Measurements from ENCODE around the gene SLC25A15.
"Not testable (repeated sequence)": the region's sequence is repeated elsewhere in the genome, so short reads cannot be mapped to it uniquely, and the experiment has no call there.

SLC25A15 gene

DNA sequence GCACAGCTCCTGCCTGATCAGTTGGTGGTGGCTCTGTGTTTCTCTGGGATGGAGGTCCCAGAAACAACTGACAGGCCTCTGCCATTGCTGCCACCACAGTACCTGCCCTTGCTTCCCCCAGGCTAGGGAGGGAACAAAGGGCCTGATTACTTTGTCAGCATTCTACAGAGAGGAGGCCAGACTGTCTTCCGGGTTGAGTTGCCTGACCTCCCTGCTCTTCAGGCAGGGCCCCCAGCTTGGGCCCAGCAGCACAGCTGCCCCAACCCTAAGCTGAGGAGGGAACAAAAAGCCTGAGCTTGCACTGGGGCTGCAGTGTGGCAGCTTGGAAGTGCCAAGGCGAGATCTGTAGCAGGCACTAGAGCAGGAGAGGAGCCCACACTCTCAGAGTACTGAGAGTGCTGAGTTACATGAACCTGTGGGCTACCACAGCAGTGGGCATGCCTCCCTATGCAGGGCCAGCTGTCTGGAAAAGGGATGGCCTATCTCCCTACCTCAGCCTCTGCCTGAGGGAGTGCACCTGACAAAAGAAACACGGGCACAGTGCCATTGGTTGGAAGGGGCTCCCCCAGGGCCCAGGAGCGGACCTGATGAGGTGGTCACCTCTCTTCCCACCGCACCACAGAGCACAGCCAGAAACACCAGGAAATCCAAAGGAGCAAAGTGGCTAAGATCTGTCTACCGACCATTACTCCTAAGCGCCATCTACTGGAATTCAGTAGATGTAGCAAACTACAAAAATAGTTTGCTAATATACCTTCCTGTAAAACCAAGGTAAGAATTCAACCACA, 24.4 kb downstream of the SLC25A15 start:
- DNase-seq (ENCODE audit: low read depth in 3 of 3), result no peak

DNA sequence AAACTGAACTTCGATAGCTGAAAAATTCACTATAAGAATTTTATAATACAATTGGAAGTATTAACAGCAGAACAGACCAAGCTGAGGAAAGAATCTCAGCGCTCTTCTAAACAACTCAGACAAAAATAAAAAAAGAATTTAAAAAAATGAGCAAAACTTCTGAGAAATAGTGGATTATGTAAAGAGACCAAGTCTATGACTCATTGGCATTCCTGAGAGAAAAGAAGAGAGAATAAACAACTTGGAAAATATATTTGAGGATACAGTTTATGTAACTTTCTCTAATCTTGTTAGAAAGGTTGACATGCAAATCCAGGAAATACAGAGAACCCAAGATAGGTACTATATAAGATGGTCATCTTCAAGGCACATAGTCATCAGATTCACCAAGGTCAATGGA, 25.4 kb downstream of the SLC25A15 start:
- DNase-seq (ENCODE audit: low read depth in 3 of 3), result no peak

GRCh38 chr13:40818926-40819325, 29.5 kb downstream of the SLC25A15 start:
- no peak for DNase-seq (ENCODE audit: low read depth in 3 of 3)

DNA sequence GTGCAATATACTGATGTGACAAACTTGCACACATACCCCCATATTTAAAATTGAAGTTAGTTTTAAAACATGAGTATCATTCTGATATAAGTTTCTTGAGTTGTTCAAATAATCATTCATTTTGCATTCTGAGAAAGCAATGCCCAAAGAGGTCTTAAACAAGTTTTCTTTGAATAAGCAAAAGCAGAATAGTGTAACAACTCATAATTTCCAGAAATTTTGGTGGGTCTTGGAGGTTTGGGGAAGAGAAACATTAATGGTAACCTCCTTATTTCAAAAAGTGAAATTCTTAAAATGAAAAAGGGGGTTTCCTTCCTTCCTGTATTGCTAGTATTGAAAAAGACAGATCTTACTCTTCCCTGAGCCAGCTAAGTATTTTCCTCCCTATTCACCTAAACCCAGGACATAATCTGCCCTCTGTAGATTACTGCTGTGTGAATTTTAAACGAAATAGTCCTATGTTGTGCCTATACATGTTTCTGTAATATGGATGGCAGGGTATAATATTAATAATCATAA, 30.4 kb downstream of the SLC25A15 start:
- no peak for DNase-seq (ENCODE audit: low read depth in 3 of 3)

DNA sequence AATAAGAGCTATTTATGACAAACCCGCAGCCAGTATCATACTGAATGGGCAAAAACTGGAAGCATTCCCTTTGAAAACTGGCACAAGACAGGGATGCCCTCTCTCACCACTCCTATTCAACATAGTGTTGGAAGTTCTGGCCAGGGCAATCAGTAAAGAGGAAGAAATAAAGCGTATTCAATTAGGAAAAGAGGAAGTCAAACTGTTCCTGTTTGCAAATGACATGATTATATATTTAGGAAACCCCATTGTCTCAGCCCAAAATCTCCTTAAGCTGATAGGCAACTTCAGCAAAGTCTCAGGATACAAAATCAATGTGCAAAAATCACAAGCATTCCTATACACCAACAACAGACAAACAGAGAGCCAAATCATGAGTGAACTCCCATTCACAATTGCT, 50.3 kb downstream of the SLC25A15 start:
- not testable (repeated sequence) for DNase-seq (ENCODE audit: low read depth in 3 of 3)

DNA sequence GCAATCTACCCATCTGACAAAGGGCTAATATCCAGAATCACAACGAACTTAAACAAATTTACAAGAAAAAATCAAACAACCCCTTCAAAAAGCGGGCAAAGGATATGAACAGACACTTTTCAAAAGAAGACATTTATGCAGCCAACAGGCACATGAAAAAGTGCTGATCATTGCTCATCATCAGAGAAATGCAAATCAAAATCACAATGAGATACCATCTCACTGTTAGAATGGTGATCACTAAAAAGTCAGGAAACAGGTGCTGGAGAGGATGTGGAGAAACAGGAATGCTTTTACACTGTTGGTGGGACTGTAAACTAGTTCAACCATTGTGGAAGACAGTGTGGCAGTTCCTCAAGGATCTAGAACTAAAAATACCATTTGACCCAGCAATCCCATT, 51.5 kb downstream of the SLC25A15 start:
- not testable (repeated sequence) for DNase-seq (ENCODE audit: low read depth in 3 of 3)
